ENCODE data around the gene SREBF1. TPM values are rescaled to one million over a fixed set of nuclear protein-coding genes. Genes with fewer than 3 reads are reported as not detected.

Gene SREBF1
- total RNA-seq, 1 experiment from 2014 or later: 230 TPM

- intact Hi-C loops (cut with micrococcal nuclease; ENCODE audit: unreplicated experiment): loop anchor here (10.0 kb wide), 1 partner anchor 213 kb away; the partner anchor contains the start of genes ATPAF2 and GID4
- TF ChIP-seq POLR2AphosphoS5 (IDR thresholded peaks at IDR 0.05; ENCODE audit: low read depth, low read length) (no peak), SIN3A (IDR thresholded peaks at IDR 0.05; ENCODE audit: borderline replicate concordance, insufficient read depth, low read depth, low read length) (no peak), TCF7L2 (IDR thresholded peaks at IDR 0.05; ENCODE audit: low read depth, low read length) (no peak), CTCF (IDR thresholded peaks at IDR 0.05) (no peak), REST (IDR thresholded peaks at IDR 0.05; ENCODE audit: insufficient read depth in 1 of 2, low read depth in 2 of 2, low read length in 1 of 2) (no peak)
- H3K27ac ChIP-seq (ENCODE audit: low read length): peak overlapping the region; percentile 77
Observed at GRCh38 chr17:17822189-17822588, 14.6 kb downstream of the SREBF1 start.

GRCh38 chr17:17820463-17821158 is 16.2 kb downstream of the SREBF1 start:
- ChIA-PET POLR2A (interaction anchor here (0.6 to 1.2 kb wide), 2 partner anchors 15 to 410 kb away, joined by 3 read pairs; no protein-coding TSS in a partner anchor), CTCF (no interaction called here)
- no peak for TF ChIP-seq SIN3A (IDR thresholded peaks at IDR 0.05; ENCODE audit: borderline replicate concordance, insufficient read depth, low read depth, low read length)
- TF ChIP-seq TCF7L2 (IDR thresholded peaks at IDR 0.05; ENCODE audit: low read depth, low read length): no peak
- TF ChIP-seq CTCF (IDR thresholded peaks at IDR 0.05): no peak
- intact Hi-C loops (cut with micrococcal nuclease; ENCODE audit: unreplicated experiment) (loop anchor here (10.0 kb wide), 1 partner anchor 214 kb away; the partner anchor contains the start of genes ATPAF2 and GID4), in situ Hi-C loops (cut with HindIII; ENCODE audit: low pct_unique_long_range_greater_than_20kb, low sequenced_read_pairs) (no loop called here)
- no peaks in the 10 kb centered on the region for H3K9me3 ChIP-seq (ENCODE audit: control insufficient read depth, insufficient read depth, low read depth, low read length)
- H3K4me1 ChIP-seq (ENCODE audit: control insufficient read depth, insufficient read depth, low read length): peaks cover 66% of the 10 kb centered on the region
- no peaks in the 10 kb centered on the region; the same call in none of the 2 replicates for H3K36me3 ChIP-seq (ENCODE audit: control insufficient read depth, insufficient read depth, low read length)
- peak overlapping the region; percentile 49 to 65 for H3K4me3 ChIP-seq (ENCODE audit: low read depth in 2 of 2, low read length in 2 of 2)
- H3K27ac ChIP-seq (ENCODE audit: low read length): peak overlapping the region; percentile 77
- no peaks in the 10 kb centered on the region for H3K27me3 ChIP-seq (ENCODE audit: control insufficient read depth, insufficient read depth, low read length)
- TSS peak; percentile 9 for BruUV-seq (replicated peaks)
- ATAC-seq (no peak), DNase-seq (ENCODE audit: low read depth, low spot score) (no peak)

More at GRCh38 chr17:17822189-17822588, 14.6 kb downstream of the SREBF1 start:
- DNase-seq (ENCODE audit: low read depth, low spot score) (no peak), ATAC-seq (no peak)
- no peaks in the 10 kb centered on the region for H3K27me3 ChIP-seq (ENCODE audit: control insufficient read depth, insufficient read depth, low read length)
- no peaks in the 10 kb centered on the region; the same call in none of the 2 replicates for H3K36me3 ChIP-seq (ENCODE audit: control insufficient read depth, insufficient read depth, low read length)
- no peaks in the 10 kb centered on the region for H3K9me3 ChIP-seq (ENCODE audit: control insufficient read depth, insufficient read depth, low read depth, low read length)
- no TSS peak for BruUV-seq (replicated peaks)
- in situ Hi-C loops (cut with HindIII; ENCODE audit: low pct_unique_long_range_greater_than_20kb, low sequenced_read_pairs): no loop called here
- H3K4me3 ChIP-seq (ENCODE audit: low read depth in 2 of 2, low read length in 2 of 2): peak overlapping the region; percentile 49 to 65
- POLR2A ChIA-PET: no interaction called here
- peaks cover 77% of the 10 kb centered on the region for H3K4me1 ChIP-seq (ENCODE audit: control insufficient read depth, insufficient read depth, low read length)
- CTCF ChIA-PET: no interaction called here
